HepG2 (cell line): ENCODE data around the gene TRAPPC12. TPM values are rescaled to one million over a fixed set of nuclear protein-coding genes. Genes with fewer than 3 reads are reported as not detected.

Experiments
- BHLHE40 ChIP-seq: IDR thresholded peaks from 2 replicates; pipeline ENCODE4 v1.6.1; 2011; ENCODE audit warnings: low read length, improper control_type of control experiment
- BORCS8-MEF2B ChIP-seq: sonication (generic); formaldehyde crosslinking; IDR thresholded peaks from 2 replicates; pipeline ENCODE4 v1.8.0; 2022; ENCODE audit warnings: mild to moderate bottlenecking, missing genetic modification reagents
- CENPT ChIP-seq: sonication (generic); formaldehyde crosslinking; IDR thresholded peaks from 2 replicates; pipeline ENCODE4 v1.8.0; 2022; ENCODE audit warnings: low read depth, mild to moderate bottlenecking, moderate library complexity, missing genetic modification reagents
- ERF ChIP-seq: IDR thresholded peaks from 2 replicates; pipeline ENCODE4 v1.6.1; 2018; ENCODE audit warnings: missing biosample characterization, missing genetic modification reagents
- GLMP ChIP-seq: sonication (generic); formaldehyde crosslinking; IDR thresholded peaks from 2 replicates; pipeline ENCODE4 v1.9.0; 2021; ENCODE audit warnings: missing genetic modification reagents, mild to moderate bottlenecking, borderline replicate concordance
- HHEX ChIP-seq: IDR thresholded peaks from 2 replicates; pipeline ENCODE4 v1.6.1; 2016; ENCODE audit warnings: control low read depth
- KLF13 ChIP-seq: sonication (generic); formaldehyde crosslinking; IDR thresholded peaks from 2 replicates; pipeline ENCODE4 v1.4.0; 2020; ENCODE audit warnings: mild to moderate bottlenecking, missing genetic modification reagents
- KLF15 ChIP-seq: sonication (generic); formaldehyde crosslinking; IDR thresholded peaks from 2 replicates; pipeline ENCODE4 v1.8.1; 2023; ENCODE audit warnings: borderline replicate concordance, mild to moderate bottlenecking, inconsistent platforms, missing genetic modification reagents, mixed read lengths
- MAFG ChIP-seq: sonication (generic); formaldehyde crosslinking; IDR thresholded peaks from 2 replicates; pipeline ENCODE4 v1.5.1; 2020; ENCODE audit warnings: mild to moderate bottlenecking, missing genetic modification reagents
- MZF1 ChIP-seq: sonication (generic); formaldehyde crosslinking; IDR thresholded peaks from 2 replicates; pipeline ENCODE4 v1.8.1; 2023; ENCODE audit warnings: mild to moderate bottlenecking, missing genetic modification reagents, borderline replicate concordance
- NFE2 ChIP-seq: sonication (generic); formaldehyde crosslinking; IDR thresholded peaks from 2 replicates; pipeline ENCODE4 v1.4.0; 2020; ENCODE audit warnings: missing genetic modification reagents
- PBX2 ChIP-seq: IDR thresholded peaks from 2 replicates; pipeline ENCODE4 v1.6.1; 2016; ENCODE audit warnings: control low read depth
- RELA ChIP-seq: sonication (generic); formaldehyde crosslinking; IDR thresholded peaks from 2 replicates; pipeline ENCODE4 v1.4.0; 2020; ENCODE audit warnings: missing genetic modification reagents
- RFX3 ChIP-seq: IDR thresholded peaks from 2 replicates; pipeline ENCODE4 v1.6.1; 2016; ENCODE audit warnings: missing biosample characterization, missing genetic modification reagents
- RXRB ChIP-seq: IDR thresholded peaks from 2 replicates; pipeline ENCODE4 v1.6.1; 2016; ENCODE audit warnings: borderline replicate concordance, missing genetic modification reagents, missing compliant biosample characterization
- SRSF4 ChIP-seq: fragments of 200-400 bp; formaldehyde crosslinking; IDR thresholded peaks from one replicate; pipeline ENCODE4 v1.6.1; 2018; ENCODE audit warnings: mild to moderate bottlenecking, low read depth, low read length, moderate library complexity; ENCODE audit not compliant: poor library complexity, severe bottlenecking
- TCF7 ChIP-seq: sonication (generic); IDR thresholded peaks from 2 replicates; pipeline ENCODE4 v1.6.1; 2016; ENCODE audit warnings: antibody characterized with exemption, low read depth
- TMF1 ChIP-seq: sonication (generic); formaldehyde crosslinking; IDR thresholded peaks from 2 replicates; pipeline ENCODE4 v1.8.1; 2022; ENCODE audit warnings: low read depth, missing genetic modification reagents
- TRIM22 ChIP-seq: fragments of 450-650 bp; IDR thresholded peaks from 2 replicates; pipeline ENCODE4 v1.6.1; 2017
- ZBTB1 ChIP-seq: sonication (generic); formaldehyde crosslinking; IDR thresholded peaks from 2 replicates; pipeline ENCODE4 v1.4.0; 2020; ENCODE audit warnings: missing genetic modification reagents, borderline replicate concordance
- ZNF12 ChIP-seq: sonication (generic); formaldehyde crosslinking; IDR thresholded peaks from 2 replicates; pipeline ENCODE4 v1.5.0; 2020; ENCODE audit warnings: missing genetic modification reagents
- ZNF264 ChIP-seq: sonication (generic); formaldehyde crosslinking; IDR thresholded peaks from 2 replicates; pipeline ENCODE4 v1.4.0; 2020; ENCODE audit warnings: missing genetic modification reagents
- ZNF512 ChIP-seq: sonication (generic); formaldehyde crosslinking; IDR thresholded peaks from 2 replicates; pipeline ENCODE4 v1.4.0; 2020; ENCODE audit warnings: mild to moderate bottlenecking, missing genetic modification reagents
- ZNF570 ChIP-seq: sonication (generic); formaldehyde crosslinking; IDR thresholded peaks from 2 replicates; pipeline ENCODE4 v1.4.0; 2020; ENCODE audit warnings: mild to moderate bottlenecking, missing genetic modification reagents, borderline replicate concordance
- ZNF740 ChIP-seq: sonication (generic); formaldehyde crosslinking; IDR thresholded peaks from 2 replicates; pipeline ENCODE4 v1.4.0; 2020; ENCODE audit warnings: missing genetic modification reagents
- polyA plus RNA-seq, 8 experiments: library from polyadenylated mRNA; depleted of rRNA in 3 of 8; stranded (reverse) in 7 of 8; unstranded in 1 of 8; fragments of >200 nt; fragmentation: Illumina TruSeq in 4 of 8; extraction: Trizol in 4 of 8; gene quantifications; 2 replicates each; pipeline versions ENCODE4 v1.2.1 to v1.2.3, GENCODE V29; 2011 to 2016; ENCODE audit warnings: low read depth in 4 of 8, missing spikeins in 1 of 8, mixed read lengths in 1 of 8; ENCODE audit not compliant: insufficient read depth in 1 of 8
- total RNA-seq, 5 experiments: library from RNA; depleted of rRNA; stranded (reverse); fragments of >200 nt; fragmentation: Illumina TruSeq; extraction: Trizol; gene quantifications; 2 replicates each; pipeline ENCODE4 v1.2.3, GENCODE V29; 2016; ENCODE audit warnings: low read depth in 1 of 5

Gene TRAPPC12
- total and polyA plus RNA-seq, 2 of the 13 experiments (the other 11 are each of a cell fraction or from before 2014, with no cell fraction given), result 46.4 to 97.7 TPM

GRCh38 chr2:3379647-3380534 is at the start of gene TRAPPC12 (continued):
- TF ChIP-seq CENPT (CRISPR knock-in tag), result peak; percentile 94; the same call in 1 of the 2 replicates
- peak; percentile 73; the same call in 1 of the 2 replicates for TF ChIP-seq BHLHE40
- peak; percentile 94 for TF ChIP-seq BORCS8-MEF2B
- TF ChIP-seq RFX3, result no peak; the same call in 1 of the 2 replicates
- TF ChIP-seq RELA (CRISPR knock-in tag), result peak; percentile 41; the same call in 1 of the 2 replicates
- no peak for TF ChIP-seq PBX2 (CRISPR knock-in tag)
- TF ChIP-seq ZNF570 (CRISPR knock-in tag), result no peak; the same call in 1 of the 2 replicates
- TF ChIP-seq SRSF4, result no peak
- TF ChIP-seq ZNF264 (CRISPR knock-in tag), result peak; percentile 80; the same call in 1 of the 2 replicates
- peak; percentile 83 for TF ChIP-seq KLF15 (CRISPR knock-in tag)
- peak; percentile 40 for TF ChIP-seq ZNF12 (CRISPR knock-in tag)
- peak; percentile 70 for TF ChIP-seq ERF (CRISPR knock-in tag)
- TF ChIP-seq ZBTB1 (CRISPR knock-in tag), result no peak
- TF ChIP-seq NFE2 (CRISPR knock-in tag), result 0 out of 2 replicates have a peak, but pooled peaks have one; percentile 39
- TF ChIP-seq HHEX (CRISPR knock-in tag), result no peak; the same call in 1 of the 2 replicates
- TF ChIP-seq TCF7, result peak; percentile 37; the same call in 1 of the 2 replicates
- no peak for TF ChIP-seq MAFG (CRISPR knock-in tag)
- no peak for TF ChIP-seq TRIM22
- peak; percentile 72; the same call in 1 of the 2 replicates for TF ChIP-seq ZNF512 (CRISPR knock-in tag)
- peak; percentile 94; the same call in 1 of the 2 replicates for TF ChIP-seq KLF13 (CRISPR knock-in tag)
- TF ChIP-seq TMF1 (CRISPR knock-in tag), result peak; percentile 82
- TF ChIP-seq MZF1 (CRISPR knock-in tag), result peak; percentile 96; the same call in 1 of the 2 replicates
- TF ChIP-seq RXRB, result peak; percentile 90
- peak; percentile 27; the same call in 1 of the 2 replicates for TF ChIP-seq ZNF740 (CRISPR knock-in tag)
- TF ChIP-seq GLMP (CRISPR knock-in tag), result no peak
